ENCODE data around the gene ENTR1. TPM values are rescaled to one million over a fixed set of nuclear protein-coding genes. Genes with fewer than 3 reads are reported as not detected.

Gene ENTR1
- total RNA-seq, 4 donors from 2014 or later, result 26.3 to 55.1 (median 44.0) TPM

DNA sequence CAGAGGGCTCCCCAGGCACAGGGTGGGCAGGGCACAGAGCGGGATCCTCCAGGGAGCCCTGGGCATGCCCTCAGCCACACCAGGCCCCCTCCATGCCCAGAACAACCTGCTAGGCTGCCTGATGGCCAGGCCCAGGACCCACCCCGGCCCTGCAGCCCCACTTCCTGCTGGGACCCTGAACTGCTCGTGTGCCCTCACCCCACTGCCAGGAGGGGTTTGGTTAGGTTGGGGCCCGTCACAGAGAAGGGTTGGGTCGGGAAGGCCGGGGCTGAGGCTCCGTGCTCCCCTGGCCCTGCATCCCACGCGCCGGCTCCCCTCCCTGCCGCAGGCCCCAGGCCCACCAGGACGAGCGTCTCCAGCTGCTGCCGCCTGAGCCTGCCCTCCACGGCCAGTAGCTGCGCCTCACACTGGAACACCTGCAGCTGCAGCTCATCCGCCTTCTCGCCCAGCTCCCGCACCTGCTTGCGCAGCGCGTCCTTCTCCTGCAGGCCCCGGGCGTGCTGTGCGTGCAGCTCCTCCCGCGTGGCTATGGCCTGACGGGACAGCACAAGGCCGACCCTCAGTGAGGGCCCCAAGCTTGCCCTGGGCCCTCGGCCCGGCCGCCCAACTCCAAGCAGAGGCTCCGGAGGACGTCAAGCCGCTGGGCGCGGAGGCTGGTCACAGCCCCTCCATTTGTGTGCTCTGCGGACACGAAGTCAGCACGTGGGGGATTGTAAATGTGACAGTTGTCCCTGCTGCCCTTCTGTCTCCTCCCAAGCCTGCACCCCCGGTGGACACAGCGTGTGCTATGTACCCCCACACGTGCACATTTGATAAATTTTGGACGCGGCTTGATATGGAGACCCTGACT is 42.9 kb downstream of the ENTR1 start:
- no peak overlapping the region for H3K4me3 ChIP-seq
- no peaks in the 10 kb centered on the region for H3K36me3 ChIP-seq
- H3K27me3 ChIP-seq, result peaks cover 30% of the 10 kb centered on the region
- H3K4me1 ChIP-seq, result peaks cover 0 to 19% (median 6%) of the 10 kb centered on the region in 3 donors
- TF ChIP-seq POLR2A (IDR thresholded peaks at IDR 0.05), result no peak
- TF ChIP-seq, protein P1, sequence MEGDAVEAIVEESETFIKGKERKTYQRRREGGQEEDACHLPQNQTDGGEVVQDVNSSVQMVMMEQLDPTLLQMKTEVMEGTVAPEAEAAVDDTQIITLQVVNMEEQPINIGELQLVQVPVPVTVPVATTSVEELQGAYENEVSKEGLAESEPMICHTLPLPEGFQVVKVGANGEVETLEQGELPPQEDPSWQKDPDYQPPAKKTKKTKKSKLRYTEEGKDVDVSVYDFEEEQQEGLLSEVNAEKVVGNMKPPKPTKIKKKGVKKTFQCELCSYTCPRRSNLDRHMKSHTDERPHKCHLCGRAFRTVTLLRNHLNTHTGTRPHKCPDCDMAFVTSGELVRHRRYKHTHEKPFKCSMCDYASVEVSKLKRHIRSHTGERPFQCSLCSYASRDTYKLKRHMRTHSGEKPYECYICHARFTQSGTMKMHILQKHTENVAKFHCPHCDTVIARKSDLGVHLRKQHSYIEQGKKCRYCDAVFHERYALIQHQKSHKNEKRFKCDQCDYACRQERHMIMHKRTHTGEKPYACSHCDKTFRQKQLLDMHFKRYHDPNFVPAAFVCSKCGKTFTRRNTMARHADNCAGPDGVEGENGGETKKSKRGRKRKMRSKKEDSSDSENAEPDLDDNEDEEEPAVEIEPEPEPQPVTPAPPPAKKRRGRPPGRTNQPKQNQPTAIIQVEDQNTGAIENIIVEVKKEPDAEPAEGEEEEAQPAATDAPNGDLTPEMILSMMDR (IDR thresholded peaks at IDR 0.05), result no peak
- no peak for TF ChIP-seq POLR2AphosphoS5 (IDR thresholded peaks at IDR 0.05)
- TF ChIP-seq EP300 (IDR thresholded peaks at IDR 0.05), result no peak
- H3K9me3 ChIP-seq, result no peaks in the 10 kb centered on the region
- 47 to 78% methylated on average over 9 of the region's 45 CpGs for WGBS, 2 donors (ENCODE audit: low coverage in 1 of 2)
- ATAC-seq, result no peak
- H3K27ac ChIP-seq, result no peak overlapping the region

DNA sequence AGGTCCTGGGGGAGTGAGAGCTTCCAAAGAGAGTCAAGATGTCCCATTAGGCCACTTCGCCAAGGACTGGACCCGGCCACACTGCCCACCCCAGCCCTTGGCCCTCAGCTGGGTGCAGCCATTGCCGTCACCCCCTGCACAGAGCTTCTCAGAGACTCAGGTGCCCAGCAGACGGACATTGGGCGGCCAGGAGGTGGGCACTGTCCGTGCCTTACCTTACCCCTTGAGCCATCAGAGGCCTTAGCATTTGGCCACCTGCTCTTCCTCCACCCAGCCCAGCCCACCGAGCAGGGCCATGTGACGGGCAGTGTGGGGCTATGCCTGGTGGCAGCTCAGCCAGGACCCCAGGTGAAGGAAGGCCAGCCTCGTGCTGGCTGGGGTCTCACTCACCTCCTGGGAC is 43.6 kb downstream of the ENTR1 start:
- Histone ChIP-seq H3K36me3 (peaks cover 0 to 2% of the 10 kb centered on the region in 2 donors), H3K4me3 (no peak overlapping the region), H3K9me3 (no peaks in the 10 kb centered on the region), H3K27me3 (peaks cover 30% of the 10 kb centered on the region), H3K27ac (no peak overlapping the region), H3K4me1 (peaks cover 0 to 21% (median 9%) of the 10 kb centered on the region in 3 donors)
- TF ChIP-seq POLR2AphosphoS5 (IDR thresholded peaks at IDR 0.05) (no peak), EP300 (IDR thresholded peaks at IDR 0.05) (no peak), POLR2A (IDR thresholded peaks at IDR 0.05) (no peak)
- TF ChIP-seq, protein P1 (IDR thresholded peaks at IDR 0.05), result no peak
- no CpG with 5 or more reads among the region's 9 CpGs for WGBS, 2 donors (ENCODE audit: low coverage in 1 of 2)
- no peak for ATAC-seq

DNA sequence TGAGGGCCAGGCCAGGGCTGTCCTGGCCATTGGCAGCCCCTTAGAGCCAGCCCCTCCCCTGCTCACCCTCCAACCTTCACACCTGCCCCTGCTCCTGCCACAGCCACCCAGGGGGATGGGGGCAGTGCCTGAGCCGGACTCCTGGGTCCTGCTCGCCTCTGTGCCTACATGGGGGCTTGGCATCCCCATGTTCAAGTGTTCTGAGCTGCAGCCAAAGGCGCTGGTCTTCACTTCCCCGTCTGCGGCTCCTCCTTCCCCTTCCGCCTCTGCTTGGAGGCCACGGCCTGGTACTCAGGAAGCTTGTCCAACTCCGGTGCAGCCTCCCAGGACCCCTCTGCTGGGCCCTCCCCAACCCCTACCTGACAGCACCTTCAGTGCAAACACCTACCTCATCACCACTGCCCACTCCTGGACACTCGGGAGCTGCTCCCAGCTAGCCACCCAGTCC is 44.6 kb downstream of the ENTR1 start:
- Histone ChIP-seq H3K27me3 (peaks cover 30% of the 10 kb centered on the region), H3K4me3 (no peak overlapping the region), H3K27ac (no peak overlapping the region), H3K4me1 (peaks cover 0 to 31% (median 17%) of the 10 kb centered on the region in 3 donors), H3K9me3 (no peaks in the 10 kb centered on the region), H3K36me3 (peaks cover 0 to 11% of the 10 kb centered on the region in 2 donors)
- no peak for ATAC-seq
- WGBS, 2 donors (ENCODE audit: low coverage in 1 of 2), result 87% methylated on average over 8 of the region's 9 CpGs; no CpG with 5 or more reads in 1 of the 2 donors
- TF ChIP-seq EP300 (IDR thresholded peaks at IDR 0.05), result no peak
- TF ChIP-seq, protein P1 (IDR thresholded peaks at IDR 0.05), result no peak
- no peak for TF ChIP-seq POLR2A (IDR thresholded peaks at IDR 0.05)
- no peak for TF ChIP-seq POLR2AphosphoS5 (IDR thresholded peaks at IDR 0.05)

DNA sequence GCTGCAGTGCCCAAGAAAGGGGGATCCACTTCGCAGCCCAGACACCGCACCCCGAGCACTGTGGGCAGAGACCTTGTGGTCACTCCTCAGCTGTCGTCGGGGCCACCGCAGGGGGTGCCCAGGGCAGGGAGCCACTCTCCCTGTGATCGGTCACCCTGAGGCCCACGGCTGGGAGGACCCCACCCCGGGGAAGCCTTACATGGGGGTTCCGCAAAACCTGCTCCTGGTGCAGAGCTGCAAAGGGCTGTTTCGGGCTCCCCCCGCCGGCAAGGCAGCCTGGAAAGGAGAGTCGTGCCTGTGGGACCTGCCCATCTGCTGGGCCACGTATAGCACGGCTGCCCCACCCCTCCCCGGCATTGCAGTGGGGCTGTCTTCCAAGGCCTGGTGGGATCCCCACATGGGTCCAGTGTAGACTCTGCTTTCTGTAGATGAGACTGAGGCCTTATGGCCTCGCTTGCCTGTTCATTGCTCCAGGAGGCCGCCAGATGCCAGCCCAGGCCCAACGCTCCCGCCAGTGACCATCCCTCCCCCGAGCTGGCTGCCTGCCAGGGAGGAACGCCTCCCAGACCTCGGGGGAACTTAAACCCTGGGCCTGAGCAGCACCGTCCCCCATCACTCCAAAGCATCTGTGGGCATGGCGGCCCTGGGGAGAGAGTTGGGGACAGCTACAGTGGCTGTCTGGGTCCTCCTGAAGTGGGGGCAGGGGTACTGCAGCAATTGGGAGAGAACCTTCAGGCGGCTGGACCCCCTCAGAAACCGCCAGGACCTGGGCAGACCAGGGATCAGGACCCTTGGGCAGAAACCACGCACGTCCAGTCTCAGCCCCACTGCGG is 45.3 kb downstream of the ENTR1 start:
- Histone ChIP-seq H3K4me3 (no peak overlapping the region), H3K4me1 (peaks cover 0 to 38% (median 17%) of the 10 kb centered on the region in 3 donors), H3K27ac (no peak overlapping the region), H3K9me3 (no peaks in the 10 kb centered on the region), H3K36me3 (peaks cover 0 to 11% of the 10 kb centered on the region in 2 donors), H3K27me3 (peaks cover 30% of the 10 kb centered on the region)
- TF ChIP-seq POLR2A (IDR thresholded peaks at IDR 0.05) (no peak), POLR2AphosphoS5 (IDR thresholded peaks at IDR 0.05) (no peak), EP300 (IDR thresholded peaks at IDR 0.05) (no peak)
- TF ChIP-seq, protein P1 (IDR thresholded peaks at IDR 0.05), result no peak
- ATAC-seq, result no peak
- 60 to 100% methylated on average over 1 to 2 of the region's 31 CpGs for WGBS, 2 donors (ENCODE audit: low coverage in 1 of 2)
